Gastrocnemius medialis (tissue), 4 donors: Measurements from ENCODE around the gene UPF2.

Experiments used
- CTCF ChIP-seq, 5 experiments: fragments of 450-650 bp in 3 of 5; fragments of 200-600 bp in 2 of 5; sonication (generic) in 2 of 5; IDR thresholded peaks in 4 of 5; conservative IDR thresholded peaks in 1 of 5; 1 replicate in 4 of 5; 2 replicates in 1 of 5; pipeline ENCODE4 v1.5.1; 2016 to 2019; ENCODE audit warnings: antibody characterized with exemption in 5 of 5, mild to moderate bottlenecking in 3 of 5, moderate library complexity in 3 of 5
- POLR2A ChIP-seq, 2 donors: fragments of 450-650 bp; IDR thresholded peaks; one replicate each; pipeline ENCODE4 v1.6.1; 2017; ENCODE audit warnings: antibody characterized with exemption in 2 of 2, mild to moderate bottlenecking in 2 of 2, moderate library complexity in 2 of 2

- TF ChIP-seq CTCF (IDR thresholded peaks at IDR 0.05 in 4 of 5, conservative IDR thresholded peaks at IDR 0.05 in 1 of 5) (no peak), POLR2A (IDR thresholded peaks at IDR 0.05) (no peak)
Measured at GRCh38 chr10:12048547-12048946, 5.9 kb upstream of the UPF2 start.
